ENCODE data around the gene DVL2.
A peak's percentile ranks its signal among the peaks of the same experiment; 100 is the strongest.

DVL2 gene

GRCh38 chr17:7242717-7243452 is 8.6 kb upstream of the DVL2 start (continued):
- TF ChIP-seq ZNF423 (tag by site-specific recombination; IDR thresholded peaks at IDR 0.05) = peak; percentile 70; the same call in 1 of the 2 replicates
- TF ChIP-seq, protein P1, sequence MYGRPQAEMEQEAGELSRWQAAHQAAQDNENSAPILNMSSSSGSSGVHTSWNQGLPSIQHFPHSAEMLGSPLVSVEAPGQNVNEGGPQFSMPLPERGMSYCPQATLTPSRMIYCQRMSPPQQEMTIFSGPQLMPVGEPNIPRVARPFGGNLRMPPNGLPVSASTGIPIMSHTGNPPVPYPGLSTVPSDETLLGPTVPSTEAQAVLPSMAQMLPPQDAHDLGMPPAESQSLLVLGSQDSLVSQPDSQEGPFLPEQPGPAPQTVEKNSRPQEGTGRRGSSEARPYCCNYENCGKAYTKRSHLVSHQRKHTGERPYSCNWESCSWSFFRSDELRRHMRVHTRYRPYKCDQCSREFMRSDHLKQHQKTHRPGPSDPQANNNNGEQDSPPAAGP (tag by site-specific recombination; IDR thresholded peaks at IDR 0.05) = peak; percentile 99
- no peak for TF ChIP-seq RBAK (tag by site-specific recombination; IDR thresholded peaks at IDR 0.05)
- no peak for TF ChIP-seq ZNF560 (tag by site-specific recombination; IDR thresholded peaks at IDR 0.05; ENCODE audit: borderline replicate concordance)
- TF ChIP-seq ZFP41 (tag by site-specific recombination; IDR thresholded peaks at IDR 0.05; ENCODE audit: borderline replicate concordance) = no peak
- TF ChIP-seq ZSCAN16 (tag by site-specific recombination; IDR thresholded peaks at IDR 0.05) = no peak; the same call in 1 of the 2 replicates
- TF ChIP-seq MYNN (tag by site-specific recombination; IDR thresholded peaks at IDR 0.05; ENCODE audit: borderline replicate concordance) = no peak
- TF ChIP-seq TCF7L2 (IDR thresholded peaks at IDR 0.05; ENCODE audit: borderline replicate concordance, low read depth, low read length) = no peak
- no peak for TF ChIP-seq ZNF626 (tag by site-specific recombination; IDR thresholded peaks at IDR 0.05)
- TF ChIP-seq ZNF24 (tag by site-specific recombination; IDR thresholded peaks at IDR 0.05) = peak; percentile 98
- TF ChIP-seq BCL11B (tag by site-specific recombination; IDR thresholded peaks at IDR 0.05; ENCODE audit: low read depth) = 0 out of 2 replicates have a peak, but pooled peaks have one; percentile 17
- TF ChIP-seq ZNF837 (tag by site-specific recombination; IDR thresholded peaks at IDR 0.05) = peak; percentile 56; the same call in 1 of the 2 replicates
- TF ChIP-seq ZNF16 (tag by site-specific recombination; IDR thresholded peaks at IDR 0.05; ENCODE audit: low read depth) = no peak
- no peak for TF ChIP-seq ZNF670 (tag by site-specific recombination; IDR thresholded peaks at IDR 0.05; ENCODE audit: low read depth)
- TF ChIP-seq ZNF221 (tag by site-specific recombination; IDR thresholded peaks at IDR 0.05; ENCODE audit: borderline replicate concordance) = no peak
- peak; percentile 54 for TF ChIP-seq ZSCAN30 (tag by site-specific recombination; IDR thresholded peaks at IDR 0.05)
- peak; percentile 99 for TF ChIP-seq KLF9 (tag by site-specific recombination; IDR thresholded peaks at IDR 0.05; ENCODE audit: low read depth)
- 0 out of 2 replicates have a peak, but pooled peaks have one; percentile 24 for TF ChIP-seq PRDM1 (tag by site-specific recombination; IDR thresholded peaks at IDR 0.05)
- TF ChIP-seq, protein P2, sequence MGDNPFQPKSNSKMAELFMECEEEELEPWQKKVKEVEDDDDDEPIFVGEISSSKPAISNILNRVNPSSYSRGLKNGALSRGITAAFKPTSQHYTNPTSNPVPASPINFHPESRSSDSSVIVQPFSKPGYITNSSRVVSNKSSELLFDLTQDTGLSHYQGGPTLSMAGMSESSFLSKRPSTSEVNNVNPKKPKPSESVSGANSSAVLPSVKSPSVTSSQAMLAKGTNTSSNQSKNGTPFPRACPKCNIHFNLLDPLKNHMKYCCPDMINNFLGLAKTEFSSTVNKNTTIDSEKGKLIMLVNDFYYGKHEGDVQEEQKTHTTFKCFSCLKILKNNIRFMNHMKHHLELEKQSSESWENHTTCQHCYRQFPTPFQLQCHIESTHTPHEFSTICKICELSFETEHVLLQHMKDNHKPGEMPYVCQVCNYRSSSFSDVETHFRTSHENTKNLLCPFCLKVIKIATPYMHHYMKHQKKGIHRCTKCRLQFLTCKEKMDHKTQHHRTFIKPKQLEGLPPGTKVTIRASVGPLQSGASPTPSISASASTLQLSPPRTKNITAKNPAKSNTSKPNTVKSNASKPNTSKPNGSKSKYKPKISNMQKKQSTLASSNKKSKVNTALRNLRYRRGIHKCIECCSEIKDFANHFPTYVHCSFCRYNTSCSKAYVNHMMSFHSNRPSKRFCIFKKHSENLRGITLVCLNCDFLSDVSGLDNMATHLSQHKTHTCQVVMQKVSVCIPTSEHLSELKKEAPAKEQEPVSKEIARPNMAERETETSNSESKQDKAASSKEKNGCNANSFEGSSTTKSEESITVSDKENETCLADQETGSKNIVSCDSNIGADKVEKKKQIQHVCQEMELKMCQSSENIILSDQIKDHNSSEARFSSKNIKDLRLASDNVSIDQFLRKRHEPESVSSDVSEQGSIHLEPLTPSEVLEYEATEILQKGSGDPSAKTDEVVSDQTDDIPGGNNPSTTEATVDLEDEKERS (tag by site-specific recombination; IDR thresholded peaks at IDR 0.05) = peak; percentile 73; the same call in 1 of the 2 replicates
- TF ChIP-seq ZNF501 (tag by site-specific recombination; IDR thresholded peaks at IDR 0.05) = peak; percentile 94
- no peak for TF ChIP-seq ZNF140 (tag by site-specific recombination; IDR thresholded peaks at IDR 0.05)
- peak; percentile 94 for TF ChIP-seq OVOL3 (tag by site-specific recombination; IDR thresholded peaks at IDR 0.05)
- peak; percentile 86 for TF ChIP-seq WT1 (tag by site-specific recombination; IDR thresholded peaks at IDR 0.05)
- TF ChIP-seq, protein P3, sequence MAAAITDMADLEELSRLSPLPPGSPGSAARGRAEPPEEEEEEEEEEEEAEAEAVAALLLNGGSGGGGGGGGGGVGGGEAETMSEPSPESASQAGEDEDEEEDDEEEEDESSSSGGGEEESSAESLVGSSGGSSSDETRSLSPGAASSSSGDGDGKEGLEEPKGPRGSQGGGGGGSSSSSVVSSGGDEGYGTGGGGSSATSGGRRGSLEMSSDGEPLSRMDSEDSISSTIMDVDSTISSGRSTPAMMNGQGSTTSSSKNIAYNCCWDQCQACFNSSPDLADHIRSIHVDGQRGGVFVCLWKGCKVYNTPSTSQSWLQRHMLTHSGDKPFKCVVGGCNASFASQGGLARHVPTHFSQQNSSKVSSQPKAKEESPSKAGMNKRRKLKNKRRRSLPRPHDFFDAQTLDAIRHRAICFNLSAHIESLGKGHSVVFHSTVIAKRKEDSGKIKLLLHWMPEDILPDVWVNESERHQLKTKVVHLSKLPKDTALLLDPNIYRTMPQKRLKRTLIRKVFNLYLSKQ (tag by site-specific recombination; IDR thresholded peaks at IDR 0.05; ENCODE audit: borderline replicate concordance) = no peak
- peak; percentile 91 for TF ChIP-seq ZNF645 (tag by site-specific recombination; IDR thresholded peaks at IDR 0.05)
- TF ChIP-seq, protein P4, sequence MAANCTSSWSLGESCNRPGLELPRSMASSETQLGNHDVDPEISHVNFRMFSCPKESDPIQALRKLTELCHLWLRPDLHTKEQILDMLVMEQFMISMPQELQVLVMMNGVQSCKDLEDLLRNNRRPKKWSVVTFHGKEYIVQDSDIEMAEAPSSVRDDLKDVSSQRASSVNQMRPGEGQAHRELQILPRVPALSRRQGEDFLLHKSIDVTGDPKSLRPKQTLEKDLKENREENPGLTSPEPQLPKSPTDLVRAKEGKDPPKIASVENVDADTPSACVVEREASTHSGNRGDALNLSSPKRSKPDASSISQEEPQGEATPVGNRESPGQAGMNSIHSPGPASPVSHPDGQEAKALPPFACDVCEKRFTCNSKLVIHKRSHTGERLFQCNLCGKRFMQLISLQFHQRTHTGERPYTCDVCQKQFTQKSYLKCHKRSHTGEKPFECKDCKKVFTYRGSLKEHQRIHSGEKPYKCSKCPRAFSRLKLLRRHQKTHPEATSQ (tag by site-specific recombination; IDR thresholded peaks at IDR 0.05) = peak; percentile 97
- peak; percentile 94 for TF ChIP-seq ZBTB7A (tag by site-specific recombination; IDR thresholded peaks at IDR 0.05; ENCODE audit: low read depth)

Measured in HEK293 (cell line).